Melanocyte of skin (primary cell): ENCODE data around the gene NRTN. TPM values are rescaled to one million over a fixed set of nuclear protein-coding genes. Genes with fewer than 3 reads are reported as not detected.

Experiments used
- total RNA-seq, 2 donors: library from RNA; depleted of rRNA; stranded (reverse); fragments of >200 nt; gene quantifications; 2 replicates each; pipeline ENCODE4 v1.2.3, GENCODE V29; 2012

The NRTN gene
- total RNA-seq = 1 to 10 TPM; 1.0 to 2.0 TPM

GRCh38 chr19:5804516-5805461, at the start of gene NRTN:
TSS of gene NRTN (plus strand) at chr19:5805067. CDS start at chr19:5824166, 19,099 bp downstream.

GRCh38 chr19:5784581-5785147, 20.2 kb upstream of the NRTN start, which contains the start of gene PRR22:
TSS of gene PRR22 (minus strand) at chr19:5784746. CDS start at chr19:5784660, 86 bp downstream.

GRCh38 chr19:5790559-5791520, 14.0 kb upstream of the NRTN start, which contains the start of gene DUS3L:
TSS of gene DUS3L (minus strand) at chr19:5791163. CDS start at chr19:5791141, 22 bp downstream.

GRCh38 chr19:5839065-5840017, 34.5 kb downstream of the NRTN start, which contains the start of gene FUT6:
TSS of gene FUT6 (minus strand) at chr19:5839702. CDS start at chr19:5832567, 7,135 bp downstream.

GRCh38 chr19:5851302-5851701, 46.4 kb downstream of the NRTN start, which contains the start of gene FUT3:
TSS of gene FUT3 (minus strand) at chr19:5851449.

Other genes starting within 250 kb of the NRTN start
- gene TINCR, start 237.1 kb upstream of the NRTN start, total RNA-seq = under 1 TPM in 1 of 2 donors, not detected in 1; 1.00 TPM
- gene SAFB2, start 182.3 kb upstream of the NRTN start, total RNA-seq = 10 to 100 TPM; 24.1 to 28.0 TPM
- gene SAFB, start 182.0 kb upstream of the NRTN start, total RNA-seq = 10 to 100 TPM; 36.8 to 52.0 TPM
- 10 to 100 TPM; 22.6 to 32.3 TPM for gene MICOS13, start 124.6 kb upstream of the NRTN start, total RNA-seq
- 1 to 10 TPM; 3.0 to 7.9 TPM for gene HSD11B1L, start 124.0 kb upstream of the NRTN start, total RNA-seq
- gene RPL36, start 114.8 kb upstream of the NRTN start, total RNA-seq = 100 to 1,000 TPM; 226 to 259 TPM
- 100 to 1,000 TPM in 1 of 2 donors, 10 to 100 TPM in 1; 63.0 to 108 TPM for gene LONP1, start 84.9 kb upstream of the NRTN start, total RNA-seq
- gene CATSPERD, start 84.4 kb upstream of the NRTN start, total RNA-seq = not detected
- gene PRR22, start 20.3 kb upstream of the NRTN start, total RNA-seq = 1 to 10 TPM in 1 of 2 donors, under 1 TPM in 1; 0.33 to 1.4 TPM
- 10 to 100 TPM; 45.1 to 55.9 TPM for gene DUS3L, start 13.9 kb upstream of the NRTN start, total RNA-seq
- gene FUT6, start 34.6 kb downstream of the NRTN start, total RNA-seq = not detected
- not detected for gene FUT3, start 46.4 kb downstream of the NRTN start, total RNA-seq
- gene FUT5, start 65.5 kb downstream of the NRTN start, total RNA-seq = not detected
- 100 to 1,000 TPM; 293 to 363 TPM for gene NDUFA11, start 98.7 kb downstream of the NRTN start, total RNA-seq
- gene VMAC, start 99.8 kb downstream of the NRTN start, total RNA-seq = 1 to 10 TPM; 3.0 to 4.1 TPM
- gene CAPS, start 109.2 kb downstream of the NRTN start, total RNA-seq = 1 to 10 TPM in 1 of 2 donors, under 1 TPM in 1; 1.00 to 2.8 TPM
- gene RANBP3, start 173.1 kb downstream of the NRTN start, total RNA-seq = 10 to 100 TPM; 52.3 to 58.8 TPM